K562 (cell line): Measurements from ENCODE around the gene GAK. TPM values are rescaled to one million over a fixed set of nuclear protein-coding genes. Genes with fewer than 3 reads are reported as not detected.
A peak's percentile ranks its signal among the peaks of the same experiment; 100 is the strongest.

Experiments
- ATAC-seq: fragments of 200-7000 bp; cut with Tn5 transposase; 3 replicates; pipeline ENCODE4 v1.9.1; 2020; ENCODE audit warnings: moderate library complexity
- BruUV-seq: library from RNA; stranded (reverse); fragments of 400-500 nt; replicated peaks from 2 replicates; lab custom pipeline; 2021; lab: Mats Ljungman, UMichigan
- CTCF ChIA-PET: fragments of 300-600 bp; formaldehyde crosslinking; extraction: SDS; loops from one replicate; lab custom pipeline; 2021; ENCODE audit warnings: low intra/inter-chr PET ratio; lab: Yijun Ruan, JAX
- POLR2A ChIA-PET: fragments of 300-600, 350-650 bp; sonication (Branson Sonifier 250); formaldehyde crosslinking; extraction: SDS; loops from one replicate; lab custom pipeline; 2021; ENCODE audit warnings: antibody characterized with exemption, inconsistent platforms; lab: Yijun Ruan, JAX
- DNase-seq, 4 experiments: peaks; one replicate each; pipeline versions ENCODE4 v3.0.0 to v3.0.0-alpha.2; 2011 to 2018; ENCODE audit warnings: low spot score in 3 of 4, mixed read lengths in 3 of 4; ENCODE audit errors: extremely low read depth in 1 of 4
- FAIRE-seq: peaks from 2 replicates; lab custom pipeline; 2011; peaks lifted over from hg19 to GRCh38; lab: Jason Lieb, UNC
- H2AFZ ChIP-seq: 2 replicates; pipeline ENCODE4 v1.6.0; 2011; ENCODE audit warnings: low read depth, low read length, control low read depth, inconsistent platforms
- H3K27ac ChIP-seq: fragments of 200-600 bp; 3 replicates; pipeline ENCODE4 v1.8.0; 2011; ENCODE audit warnings: low read depth, mild to moderate bottlenecking, control low read depth, inconsistent platforms, low read length, moderate library complexity, mixed read lengths; ENCODE audit errors: extremely low read depth
- H3K27me3 ChIP-seq, 2 experiments: fragments of 300-600 bp in 1 of 2; 2 replicates in 1 of 2; 3 replicates in 1 of 2; pipeline versions ENCODE4 v1.6.0 to v1.8.0; 2011; ENCODE audit warnings: inconsistent platforms in 2 of 2, low read length in 2 of 2, mild to moderate bottlenecking in 1 of 2, mixed read lengths in 1 of 2, moderate library complexity in 1 of 2; ENCODE audit not compliant: control insufficient read depth in 2 of 2, insufficient read depth in 2 of 2
- H3K36me3 ChIP-seq: fragments of 300-600 bp; 3 replicates; pipeline ENCODE4 v1.8.0; 2011; ENCODE audit warnings: mild to moderate bottlenecking, low read length, inconsistent platforms; ENCODE audit not compliant: control insufficient read depth, insufficient read depth
- H3K4me1 ChIP-seq, 2 experiments: fragments of 200-600 bp in 1 of 2; replicated peaks in 1 of 2; 2 replicates in 1 of 2; 3 replicates in 1 of 2; pipeline versions ENCODE4 v1.5.1 to v1.8.0; 2011; ENCODE audit warnings: inconsistent platforms in 2 of 2, low read length in 2 of 2, mild to moderate bottlenecking in 1 of 2, mixed read lengths in 1 of 2, moderate library complexity in 1 of 2; ENCODE audit not compliant: control insufficient read depth in 2 of 2, insufficient read depth in 2 of 2
- H3K4me2 ChIP-seq: 2 replicates; pipeline ENCODE4 v1.6.1; 2011; ENCODE audit warnings: low read length, control low read depth, inconsistent platforms, mixed read lengths; ENCODE audit not compliant: insufficient read depth
- H3K4me3 ChIP-seq: fragments of 200-600 bp; sonication (generic), shearing (Covaris generic); 2 replicates; pipeline ENCODE4 v1.5.1; 2016; ENCODE audit warnings: control low read depth, inconsistent platforms
- H3K79me2 ChIP-seq: fragments of 200-600 bp; 3 replicates; pipeline ENCODE4 v1.8.0; 2011; ENCODE audit warnings: low read length, inconsistent platforms; ENCODE audit not compliant: control insufficient read depth, insufficient read depth
- H3K9ac ChIP-seq, 2 experiments: 2 replicates each; pipeline versions ENCODE4 v1.6.0 to v1.6.1; 2011; ENCODE audit warnings: low read depth in 2 of 2, low read length in 2 of 2, control low read depth in 1 of 2, inconsistent platforms in 1 of 2, mild to moderate bottlenecking in 1 of 2, mixed read lengths in 1 of 2; ENCODE audit not compliant: insufficient read depth in 1 of 2
- H3K9me1 ChIP-seq: one replicate; pipeline ENCODE4 v1.6.0; 2011; ENCODE audit warnings: inconsistent platforms, mild to moderate bottlenecking, low read length, moderate library complexity; ENCODE audit not compliant: control insufficient read depth, insufficient read depth
- H3K9me3 ChIP-seq: replicated peaks from 2 replicates; pipeline ENCODE4 v1.5.1; 2011; ENCODE audit warnings: low read depth, low read length, inconsistent platforms; ENCODE audit not compliant: control insufficient read depth, insufficient read depth
- H4K20me1 ChIP-seq: replicated peaks from 2 replicates; pipeline ENCODE4 v1.6.1; 2011; ENCODE audit warnings: low read length, inconsistent platforms, mixed read lengths; ENCODE audit not compliant: control insufficient read depth, insufficient read depth
- GABPA ChIP-seq: fragments of 200-800 bp; sonication (Bioruptor generic); conservative IDR thresholded peaks from 2 replicates; pipeline ENCODE4 v1.6.1; 2016; ENCODE audit warnings: low read depth, missing genetic modification characterization, missing compliant biosample characterization
- KLF16 ChIP-seq: IDR thresholded peaks from 2 replicates; pipeline ENCODE4 v1.6.1; 2016; ENCODE audit warnings: antibody characterized with exemption
- NFATC3 ChIP-seq: fragments of 450-650 bp; IDR thresholded peaks from 2 replicates; pipeline ENCODE4 v1.6.1; 2017; ENCODE audit warnings: mild to moderate bottlenecking
- POLR2G ChIP-seq: fragments of 200-400 bp; formaldehyde crosslinking; IDR thresholded peaks from 2 replicates; pipeline ENCODE4 v1.6.1; 2017; ENCODE audit warnings: low read depth, mild to moderate bottlenecking, antibody characterized with exemption, low read length, moderate library complexity
- ZNF143 ChIP-seq: sonication (generic); formaldehyde crosslinking; IDR thresholded peaks from 2 replicates; pipeline ENCODE4 v1.9.0; 2022; ENCODE audit warnings: mild to moderate bottlenecking, missing genetic modification reagents
- WGBS: fragments of 100-300 bp; shearing (Covaris generic); methylation state at CpG from one replicate; pipeline ENCODE4 v1.1.6; 2016; ENCODE audit warnings: low coverage, mixed read lengths; ENCODE audit not compliant: insufficient coverage; ENCODE audit errors: missing lambda C conversion rate; 5-methylcytosine and 5-hydroxymethylcytosine counted together
- in situ Hi-C: fragments of 300-500 bp; cut with MboI; formaldehyde crosslinking; loops from 4 replicates; pipeline ENCODE4 v1.15.0; 2018; ENCODE audit warnings: inconsistent platforms, mixed read lengths
- intact Hi-C: fragments of 100-400 bp; cut with micrococcal nuclease; formaldehyde crosslinking; loops from 2 replicates; pipeline ENCODE4 v1.14.2; 2022
- polyA plus RNA-seq, 8 experiments: library from polyadenylated mRNA; depleted of rRNA in 4 of 8; stranded (reverse) in 5 of 8; unstranded in 3 of 8; fragments of >200 nt; fragmentation: Nextera tagmentation in 2 of 8; fragmentation: Illumina TruSeq in 1 of 8; extraction: Ambion mirVana in 2 of 8; extraction: Trizol in 1 of 8; gene quantifications; 2 replicates each; pipeline versions ENCODE4 v1.2.1 to v1.2.3, GENCODE V29; 2011 to 2014; ENCODE audit warnings: inconsistent platforms in 1 of 8, missing spikeins in 1 of 8
- total RNA-seq, 7 experiments: library from RNA; depleted of rRNA in 6 of 7; stranded (reverse); fragments of >200 nt in 6 of 7; fragmentation: Illumina TruSeq in 2 of 7; extraction: Trizol in 2 of 7; gene quantifications; 2 replicates each; pipeline versions ENCODE4 v1.2.1 to v1.2.3, GENCODE V29; 2011 to 2021; ENCODE audit warnings: low replicate concordance in 1 of 7
- TF ChIP-seq, protein P1 (sequence below): fragments of 450-650 bp; conservative IDR thresholded peaks from 2 replicates; pipeline ENCODE4 v1.6.1; 2016; ENCODE audit warnings: missing genetic modification characterization, low read depth, mild to moderate bottlenecking, missing compliant biosample characterization, moderate library complexity
- TF ChIP-seq, protein P2 (sequence below): fragments of 450-650 bp; conservative IDR thresholded peaks from 2 replicates; pipeline ENCODE4 v1.6.1; 2016; ENCODE audit warnings: missing genetic modification characterization, low read depth, mild to moderate bottlenecking, control low read depth, missing compliant biosample characterization

Gene GAK
- total and polyA plus RNA-seq, 9 of the 15 experiments (the other 6 are each of a cell fraction or from before 2014, with no cell fraction given) = 1.3 to 102 (median 16.2) TPM

DNA sequence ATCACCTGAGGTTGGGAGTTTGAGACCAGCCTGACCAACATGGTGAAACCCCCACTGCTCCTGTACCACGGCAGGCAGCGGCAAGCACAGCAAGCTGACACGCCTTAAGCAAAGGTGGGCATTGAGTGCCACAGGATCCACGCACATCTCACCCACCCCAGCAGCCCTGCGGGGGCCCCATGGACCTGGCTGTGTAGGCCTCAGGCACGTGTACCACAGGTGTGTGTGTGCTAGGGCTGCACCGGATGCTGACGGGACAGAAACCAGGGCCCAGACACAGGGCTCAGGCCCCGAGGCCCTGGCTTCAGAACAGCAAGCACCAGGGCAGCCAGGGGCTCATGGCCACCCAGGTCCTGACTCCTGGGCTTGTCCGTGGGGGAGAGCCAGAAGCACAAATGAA is 46.8 kb downstream of the GAK start:
- ChIA-PET CTCF (no interaction called here), POLR2A (no interaction called here)
- Histone ChIP-seq H3K79me2 (no peaks in the 10 kb centered on the region), H3K27me3 (no peaks in the 10 kb centered on the region), H4K20me1 (no peaks in the 10 kb centered on the region), H3K4me3 (no peak overlapping the region), H3K4me2 (no peak overlapping the region), H3K36me3 (peaks cover 93% of the 10 kb centered on the region; the same call in 2 of the 3 replicates), H3K9me3 (peaks cover 6% of the 10 kb centered on the region), H3K9ac (peak overlapping the region in 1 of 2 experiments; percentile 64; a peak in 1 of 4 replicates), H3K27ac (no peak overlapping the region), H3K9me1 (no peaks in the 10 kb centered on the region), H2AFZ (no peak overlapping the region), H3K4me1 (peaks cover 0 to 7% of the 10 kb centered on the region in 2 experiments; a peak in 1 of 5 replicates)
- in situ Hi-C loops = no loop called here
- 98% methylated on average over 9 of the region's 10 CpGs for WGBS
- DNase-seq = no peak
- no peak for ATAC-seq
- FAIRE-seq = no peak
- intact Hi-C loops = no loop called here
- TF ChIP-seq, protein P1, sequence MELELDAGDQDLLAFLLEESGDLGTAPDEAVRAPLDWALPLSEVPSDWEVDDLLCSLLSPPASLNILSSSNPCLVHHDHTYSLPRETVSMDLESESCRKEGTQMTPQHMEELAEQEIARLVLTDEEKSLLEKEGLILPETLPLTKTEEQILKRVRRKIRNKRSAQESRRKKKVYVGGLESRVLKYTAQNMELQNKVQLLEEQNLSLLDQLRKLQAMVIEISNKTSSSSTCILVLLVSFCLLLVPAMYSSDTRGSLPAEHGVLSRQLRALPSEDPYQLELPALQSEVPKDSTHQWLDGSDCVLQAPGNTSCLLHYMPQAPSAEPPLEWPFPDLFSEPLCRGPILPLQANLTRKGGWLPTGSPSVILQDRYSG (tag) = no peak
- TF ChIP-seq KLF16 = no peak
- TF ChIP-seq GABPA (tag) = no peak
- TF ChIP-seq ZNF143 = no peak
- peak; percentile 40; the same call in 1 of the 2 replicates for TF ChIP-seq POLR2G
- TF ChIP-seq, protein P2, sequence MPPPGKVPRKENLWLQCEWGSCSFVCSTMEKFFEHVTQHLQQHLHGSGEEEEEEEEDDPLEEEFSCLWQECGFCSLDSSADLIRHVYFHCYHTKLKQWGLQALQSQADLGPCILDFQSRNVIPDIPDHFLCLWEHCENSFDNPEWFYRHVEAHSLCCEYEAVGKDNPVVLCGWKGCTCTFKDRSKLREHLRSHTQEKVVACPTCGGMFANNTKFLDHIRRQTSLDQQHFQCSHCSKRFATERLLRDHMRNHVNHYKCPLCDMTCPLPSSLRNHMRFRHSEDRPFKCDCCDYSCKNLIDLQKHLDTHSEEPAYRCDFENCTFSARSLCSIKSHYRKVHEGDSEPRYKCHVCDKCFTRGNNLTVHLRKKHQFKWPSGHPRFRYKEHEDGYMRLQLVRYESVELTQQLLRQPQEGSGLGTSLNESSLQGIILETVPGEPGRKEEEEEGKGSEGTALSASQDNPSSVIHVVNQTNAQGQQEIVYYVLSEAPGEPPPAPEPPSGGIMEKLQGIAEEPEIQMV (tag) = no peak
- TF ChIP-seq NFATC3 = no peak
- BruUV-seq = no TSS peak
